Measurements from ENCODE around the gene ALPK1. TPM values are rescaled to one million over a fixed set of nuclear protein-coding genes. Genes with fewer than 3 reads are reported as not detected.
"Not testable (repeated sequence)": the region's sequence is repeated elsewhere in the genome, so short reads cannot be mapped to it uniquely, and the experiment has no call there.

Gene ALPK1
- total RNA-seq, 2 donors from 2014 or later: 61.6 to 64.7 TPM

- Mint-ChIP-seq H3K27me3 (ENCODE audit: low read depth) (no peaks in the 10 kb centered on the region), H3K36me3 (ENCODE audit: insufficient read depth in 2 of 2) (peaks cover 29 to 55% of the 10 kb centered on the region in 2 donors), H3K9me3 (peaks cover 2 to 7% of the 10 kb centered on the region in 2 donors), H3K4me1 (ENCODE audit: low read depth) (peaks cover 94% of the 10 kb centered on the region), H3K4me3 (peak overlapping the region in 1 of 2 donors; percentile 40), H3K27ac (peak overlapping the region; percentile 46)
- no peak for DNase-seq
- ATAC-seq (replicated peaks in 1 of 2): no peak
Observed at GRCh38 chr4:112277705-112278448, 19.3 kb upstream of the ALPK1 start.

GRCh38 chr4:112279025-112279881, 17.9 kb upstream of the ALPK1 start:
- peaks cover 38 to 66% of the 10 kb centered on the region in 2 donors for H3K36me3 Mint-ChIP-seq (ENCODE audit: insufficient read depth in 2 of 2)
- peak overlapping the region; percentile 64 to 92 for H3K4me3 Mint-ChIP-seq
- DNase-seq (no peak), ATAC-seq (replicated peaks in 1 of 2) (no peak)
- H3K27ac Mint-ChIP-seq: peak overlapping the region; percentile 89
- no peaks in the 10 kb centered on the region for H3K27me3 Mint-ChIP-seq (ENCODE audit: low read depth)
- H3K9me3 Mint-ChIP-seq: peaks cover 2 to 7% of the 10 kb centered on the region in 2 donors
- H3K4me1 Mint-ChIP-seq (ENCODE audit: low read depth): peaks cover 87% of the 10 kb centered on the region

DNA sequence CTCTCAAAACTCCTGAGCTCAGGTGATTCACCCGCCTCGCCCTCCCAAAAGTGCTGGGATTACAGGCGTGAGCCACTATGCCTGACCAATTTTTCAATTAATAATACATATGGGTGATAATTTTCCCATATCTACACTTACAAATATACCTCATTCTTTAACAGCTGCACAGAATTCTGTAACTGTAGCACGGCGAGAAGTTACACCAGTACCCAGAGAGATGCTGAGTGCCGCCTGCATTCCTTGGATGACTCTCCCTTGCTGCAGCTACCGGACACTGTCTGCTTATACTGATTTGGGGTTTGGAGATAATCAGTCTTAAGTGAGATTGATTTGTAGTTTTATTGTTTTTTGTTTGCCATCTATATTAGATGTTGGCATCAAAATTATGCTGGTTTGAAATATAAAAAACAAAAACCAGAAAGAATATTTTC, 17.3 kb upstream of the ALPK1 start:
- Mint-ChIP-seq H3K27me3 (ENCODE audit: low read depth) (no peaks in the 10 kb centered on the region), H3K9me3 (peaks cover 2 to 7% of the 10 kb centered on the region in 2 donors), H3K4me1 (ENCODE audit: low read depth) (peaks cover 80% of the 10 kb centered on the region), H3K36me3 (ENCODE audit: insufficient read depth in 2 of 2) (peaks cover 40 to 72% of the 10 kb centered on the region in 2 donors), H3K27ac (no peak overlapping the region), H3K4me3 (peak overlapping the region; percentile 64 to 92)
- no peak for ATAC-seq (replicated peaks in 1 of 2)
- DNase-seq: no peak

- peak overlapping the region; percentile 61 for H3K27ac Mint-ChIP-seq
- peaks cover 37 to 70% of the 10 kb centered on the region in 2 donors for H3K36me3 Mint-ChIP-seq (ENCODE audit: insufficient read depth in 2 of 2)
- DNase-seq: no peak
- H3K4me1 Mint-ChIP-seq (ENCODE audit: low read depth): peaks cover 74% of the 10 kb centered on the region
- peak overlapping the region; percentile 64 to 92 for H3K4me3 Mint-ChIP-seq
- no peak for ATAC-seq (replicated peaks in 1 of 2)
- peaks cover 2 to 7% of the 10 kb centered on the region in 2 donors for H3K9me3 Mint-ChIP-seq
- no peaks in the 10 kb centered on the region for H3K27me3 Mint-ChIP-seq (ENCODE audit: low read depth)
Observed at GRCh38 chr4:112280386-112281056, 16.6 kb upstream of the ALPK1 start.

- DNase-seq; H3K9me3 Mint-ChIP-seq; H3K27me3 Mint-ChIP-seq (ENCODE audit: low read depth); ATAC-seq (replicated peaks in 1 of 2): not testable (repeated sequence)
- peak overlapping the region; percentile 58 for H3K27ac Mint-ChIP-seq
- peaks cover 33 to 70% of the 10 kb centered on the region in 2 donors for H3K36me3 Mint-ChIP-seq (ENCODE audit: insufficient read depth in 2 of 2)
- H3K4me3 Mint-ChIP-seq: peak overlapping the region; percentile 92 to 95
- peaks cover 76% of the 10 kb centered on the region for H3K4me1 Mint-ChIP-seq (ENCODE audit: low read depth)
Observed at GRCh38 chr4:112281895-112282398, 15.2 kb upstream of the ALPK1 start.

- Mint-ChIP-seq H3K9me3 (peaks cover 2 to 7% of the 10 kb centered on the region in 2 donors), H3K4me1 (ENCODE audit: low read depth) (peaks cover 77% of the 10 kb centered on the region), H3K4me3 (peak overlapping the region; percentile 92 to 95), H3K27ac (peak overlapping the region; percentile 79), H3K27me3 (ENCODE audit: low read depth) (no peaks in the 10 kb centered on the region), H3K36me3 (ENCODE audit: insufficient read depth in 2 of 2) (peaks cover 26 to 65% of the 10 kb centered on the region in 2 donors)
- no peak for ATAC-seq (replicated peaks in 1 of 2)
- no peak for DNase-seq
Observed at GRCh38 chr4:112282860-112283667, 14.1 kb upstream of the ALPK1 start.

GRCh38 chr4:112284166-112284565, 13.0 kb upstream of the ALPK1 start:
- ATAC-seq (replicated peaks in 1 of 2): no peak
- Mint-ChIP-seq H3K27ac (peak overlapping the region; percentile 2), H3K36me3 (ENCODE audit: insufficient read depth in 2 of 2) (peaks cover 26 to 61% of the 10 kb centered on the region in 2 donors), H3K9me3 (peaks cover 2 to 7% of the 10 kb centered on the region in 2 donors), H3K27me3 (ENCODE audit: low read depth) (no peaks in the 10 kb centered on the region), H3K4me3 (peak overlapping the region; percentile 92 to 95), H3K4me1 (ENCODE audit: low read depth) (peaks cover 76% of the 10 kb centered on the region)
- DNase-seq: no peak

- peaks cover 25 to 60% of the 10 kb centered on the region in 2 donors for H3K36me3 Mint-ChIP-seq (ENCODE audit: insufficient read depth in 2 of 2)
- ATAC-seq (replicated peaks in 1 of 2) (no peak), DNase-seq (no peak)
- H3K4me1 Mint-ChIP-seq (ENCODE audit: low read depth): peaks cover 76% of the 10 kb centered on the region
- peaks cover 2 to 7% of the 10 kb centered on the region in 2 donors for H3K9me3 Mint-ChIP-seq
- H3K4me3 Mint-ChIP-seq: peak overlapping the region; percentile 92 to 95
- H3K27ac Mint-ChIP-seq: peak overlapping the region; percentile 96
- H3K27me3 Mint-ChIP-seq (ENCODE audit: low read depth): no peaks in the 10 kb centered on the region
Observed at GRCh38 chr4:112284662-112285411, 12.3 kb upstream of the ALPK1 start.

GRCh38 chr4:112287258-112287989, 9.7 kb upstream of the ALPK1 start:
- Mint-ChIP-seq H3K9me3 (peaks cover 0 to under 1% of the 10 kb centered on the region in 2 donors), H3K36me3 (ENCODE audit: insufficient read depth in 2 of 2) (peaks cover 14 to 39% of the 10 kb centered on the region in 2 donors), H3K4me3 (peak overlapping the region; percentile 92 to 95), H3K27ac (peak overlapping the region; percentile 96), H3K27me3 (ENCODE audit: low read depth) (no peaks in the 10 kb centered on the region), H3K4me1 (ENCODE audit: low read depth) (peaks cover 63% of the 10 kb centered on the region)
- DNase-seq (peak; percentile 13 to 30), ATAC-seq (replicated peaks in 1 of 2) (peak in 1 of 2 donors; percentile 12)

GRCh38 chr4:112288455-112288854, 8.7 kb upstream of the ALPK1 start:
- H3K4me3 Mint-ChIP-seq: peak overlapping the region; percentile 66 to 87
- DNase-seq (peak; percentile 24 to 41), ATAC-seq (replicated peaks in 1 of 2) (peak; percentile 27 to 30)
- peaks cover 63% of the 10 kb centered on the region for H3K4me1 Mint-ChIP-seq (ENCODE audit: low read depth)
- H3K27ac Mint-ChIP-seq: peak overlapping the region; percentile 98
- peaks cover 6 to 30% of the 10 kb centered on the region in 2 donors for H3K36me3 Mint-ChIP-seq (ENCODE audit: insufficient read depth in 2 of 2)
- H3K9me3 Mint-ChIP-seq: no peaks in the 10 kb centered on the region
- H3K27me3 Mint-ChIP-seq (ENCODE audit: low read depth): no peaks in the 10 kb centered on the region

Data from activated T-cell treated with anti-CD3 and anti-CD28 coated beads, Interleukin-2, amount 50 U/mL, for 72 hours (primary cell).